Middle frontal gyrus (tissue), 1 donor: ENCODE measurements around the gene CLIC6.

Experiments
- DNase-seq: peaks from one replicate; pipeline ENCODE4 v3.0.0-alpha.2; 2015; ENCODE audit warnings: low spot score; ENCODE audit errors: extremely low spot score

The CLIC6 gene

GRCh38 chr21:34724131-34724856 is 55.5 kb downstream of the CLIC6 start:
- no peak for DNase-seq

GRCh38 chr21:34724857-34725195 is 56.0 kb downstream of the CLIC6 start:
- no peak for DNase-seq

- DNase-seq, result no peak
Observed at GRCh38 chr21:34726627-34727337, 58.0 kb downstream of the CLIC6 start.

- DNase-seq, result no peak
Observed at GRCh38 chr21:34728479-34728878, 59.7 kb downstream of the CLIC6 start.

- no peak for DNase-seq
Observed at GRCh38 chr21:34730194-34730593, 61.4 kb downstream of the CLIC6 start.

- no peak for DNase-seq
Observed at GRCh38 chr21:34730756-34731445, 62.1 kb downstream of the CLIC6 start.

- DNase-seq, result no peak
Observed at GRCh38 chr21:34732388-34732821, 63.6 kb downstream of the CLIC6 start.

GRCh38 chr21:34733852-34734251 is 65.1 kb downstream of the CLIC6 start:
- no peak for DNase-seq

- DNase-seq, result no peak
Observed at GRCh38 chr21:34734696-34735095, 65.9 kb downstream of the CLIC6 start.

- no peak for DNase-seq
Observed at GRCh38 chr21:34736116-34736874, 67.5 kb downstream of the CLIC6 start.

GRCh38 chr21:34737115-34737514 is 68.3 kb downstream of the CLIC6 start:
- no peak for DNase-seq

- no peak for DNase-seq
Observed at GRCh38 chr21:34740198-34740597, 71.4 kb downstream of the CLIC6 start.

GRCh38 chr21:34743285-34743684 is 74.5 kb downstream of the CLIC6 start:
- DNase-seq, result no peak

GRCh38 chr21:34743831-34744230 is 75.0 kb downstream of the CLIC6 start:
- no peak for DNase-seq

GRCh38 chr21:34744801-34745200 is 76.0 kb downstream of the CLIC6 start:
- no peak for DNase-seq

GRCh38 chr21:34745557-34746255 is 76.9 kb downstream of the CLIC6 start:
- peak; percentile 49 for DNase-seq

- no peak for DNase-seq
Observed at GRCh38 chr21:34748862-34749261, 80.1 kb downstream of the CLIC6 start.

- no peak for DNase-seq
Observed at GRCh38 chr21:34754690-34755647, 86.2 kb downstream of the CLIC6 start.

GRCh38 chr21:34761758-34762330 is 93.0 kb downstream of the CLIC6 start:
- DNase-seq, result no peak

- no peak for DNase-seq
Observed at GRCh38 chr21:34762786-34763185, 94.0 kb downstream of the CLIC6 start.
